Measurements from ENCODE around the gene STAP1. TPM values are rescaled to one million over a fixed set of nuclear protein-coding genes. Genes with fewer than 3 reads are reported as not detected.

Gene STAP1, protein sequence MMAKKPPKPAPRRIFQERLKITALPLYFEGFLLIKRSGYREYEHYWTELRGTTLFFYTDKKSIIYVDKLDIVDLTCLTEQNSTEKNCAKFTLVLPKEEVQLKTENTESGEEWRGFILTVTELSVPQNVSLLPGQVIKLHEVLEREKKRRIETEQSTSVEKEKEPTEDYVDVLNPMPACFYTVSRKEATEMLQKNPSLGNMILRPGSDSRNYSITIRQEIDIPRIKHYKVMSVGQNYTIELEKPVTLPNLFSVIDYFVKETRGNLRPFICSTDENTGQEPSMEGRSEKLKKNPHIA
- not detected for total RNA-seq

DNA sequence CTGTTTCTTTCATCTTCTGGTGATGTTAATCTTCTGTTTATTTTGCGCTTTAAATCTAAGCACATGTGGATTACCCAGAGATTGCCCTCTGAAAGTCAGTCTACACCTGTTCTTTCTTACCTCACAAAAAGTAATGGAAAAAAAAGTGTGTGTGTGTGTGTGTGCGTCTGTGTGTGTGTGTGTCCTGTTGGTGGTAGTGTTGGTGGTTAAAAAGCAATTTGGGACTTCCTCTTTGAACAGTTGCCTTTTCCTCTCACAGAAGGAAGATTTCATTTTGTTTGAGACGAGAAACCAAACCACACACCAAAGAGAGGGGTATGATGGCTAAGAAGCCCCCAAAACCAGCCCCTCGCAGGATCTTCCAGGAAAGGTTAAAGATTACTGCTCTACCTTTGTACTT lies at the start of gene STAP1:
STAP1 (plus strand) TSS at position 235 of the 400 bp plus-strand sequence; CDS start at position 318, 83 bp downstream.
- no peak within 1 kb of the TSS for H3K4me3 ChIP-seq (ENCODE audit: low read depth, poor library complexity, severe bottlenecking)
- intact Hi-C loops (cut with DNase I; ENCODE audit: low total_unique reads), result no loop called here
- TF ChIP-seq, protein P1, sequence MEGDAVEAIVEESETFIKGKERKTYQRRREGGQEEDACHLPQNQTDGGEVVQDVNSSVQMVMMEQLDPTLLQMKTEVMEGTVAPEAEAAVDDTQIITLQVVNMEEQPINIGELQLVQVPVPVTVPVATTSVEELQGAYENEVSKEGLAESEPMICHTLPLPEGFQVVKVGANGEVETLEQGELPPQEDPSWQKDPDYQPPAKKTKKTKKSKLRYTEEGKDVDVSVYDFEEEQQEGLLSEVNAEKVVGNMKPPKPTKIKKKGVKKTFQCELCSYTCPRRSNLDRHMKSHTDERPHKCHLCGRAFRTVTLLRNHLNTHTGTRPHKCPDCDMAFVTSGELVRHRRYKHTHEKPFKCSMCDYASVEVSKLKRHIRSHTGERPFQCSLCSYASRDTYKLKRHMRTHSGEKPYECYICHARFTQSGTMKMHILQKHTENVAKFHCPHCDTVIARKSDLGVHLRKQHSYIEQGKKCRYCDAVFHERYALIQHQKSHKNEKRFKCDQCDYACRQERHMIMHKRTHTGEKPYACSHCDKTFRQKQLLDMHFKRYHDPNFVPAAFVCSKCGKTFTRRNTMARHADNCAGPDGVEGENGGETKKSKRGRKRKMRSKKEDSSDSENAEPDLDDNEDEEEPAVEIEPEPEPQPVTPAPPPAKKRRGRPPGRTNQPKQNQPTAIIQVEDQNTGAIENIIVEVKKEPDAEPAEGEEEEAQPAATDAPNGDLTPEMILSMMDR (IDR thresholded peaks at IDR 0.05), result no peak
- TF ChIP-seq POLR2A (IDR thresholded peaks at IDR 0.05), result no peak
- WGBS, 2 donors, result 77 to 80% methylated on average over 4 of the region's 4 CpGs
- DNase-seq (ENCODE audit: low spot score in 2 of 2), result no peak

DNA sequence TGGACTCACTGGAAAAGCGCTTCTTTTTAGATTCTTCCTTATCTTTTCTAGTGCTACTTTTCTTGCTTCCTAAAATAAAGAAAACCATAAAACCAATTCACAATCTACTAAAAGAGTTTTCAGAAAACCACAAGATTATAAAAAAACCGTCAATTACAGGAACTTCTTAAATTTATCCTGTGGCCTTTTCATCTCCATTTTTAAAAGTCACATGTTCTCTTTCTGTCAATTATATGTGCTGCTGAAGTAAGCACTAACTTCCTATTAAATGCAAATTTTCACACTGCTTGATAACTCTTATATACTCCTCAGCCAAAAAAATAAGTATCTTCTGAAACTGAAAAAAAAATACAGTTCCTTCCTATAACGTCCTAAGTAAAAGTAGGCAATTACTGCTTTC lies 46.0 kb upstream of the STAP1 start:
- DNase-seq (ENCODE audit: low spot score in 2 of 2), result no peak

DNA sequence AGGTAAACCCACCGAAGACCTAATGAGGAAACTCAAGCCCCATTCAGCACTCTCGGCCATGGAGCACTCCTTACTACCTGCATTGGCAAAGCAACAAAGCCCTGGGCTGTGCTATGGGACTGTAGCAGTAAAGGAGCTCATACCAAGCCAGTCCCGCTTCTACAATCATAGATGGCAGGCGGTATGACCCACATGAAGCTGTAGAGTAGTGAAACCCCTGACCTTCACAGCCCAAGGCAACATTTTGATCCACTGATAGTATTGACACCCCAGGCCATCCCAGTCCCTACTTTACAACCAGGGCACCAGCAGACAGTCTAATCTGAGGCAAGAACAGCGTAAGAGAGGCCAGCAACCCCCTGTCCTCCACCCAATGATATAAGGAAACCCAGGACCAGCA lies 38.4 kb upstream of the STAP1 start:
- TF ChIP-seq POLR2A (IDR thresholded peaks at IDR 0.05), result no peak
- TF ChIP-seq, protein P1 (IDR thresholded peaks at IDR 0.05), result no peak
- H3K4me3 ChIP-seq (ENCODE audit: low read depth, poor library complexity, severe bottlenecking), result no peak overlapping the region
- 96 to 97% methylated on average over 5 of the region's 5 CpGs for WGBS, 2 donors
- intact Hi-C loops (cut with DNase I; ENCODE audit: low total_unique reads), result no loop called here
- DNase-seq (ENCODE audit: low spot score in 2 of 2), result no peak

More for the DNA sequence above, 46.0 kb upstream of the STAP1 start:
- WGBS, 2 donors, result 77 to 82% methylated on average over 3 of the region's 3 CpGs
- TF ChIP-seq, protein P1 (IDR thresholded peaks at IDR 0.05), result no peak
- no peak for TF ChIP-seq POLR2A (IDR thresholded peaks at IDR 0.05)
- intact Hi-C loops (cut with DNase I; ENCODE audit: low total_unique reads), result no loop called here
- H3K4me3 ChIP-seq (ENCODE audit: low read depth, poor library complexity, severe bottlenecking), result no peak overlapping the region

DNA sequence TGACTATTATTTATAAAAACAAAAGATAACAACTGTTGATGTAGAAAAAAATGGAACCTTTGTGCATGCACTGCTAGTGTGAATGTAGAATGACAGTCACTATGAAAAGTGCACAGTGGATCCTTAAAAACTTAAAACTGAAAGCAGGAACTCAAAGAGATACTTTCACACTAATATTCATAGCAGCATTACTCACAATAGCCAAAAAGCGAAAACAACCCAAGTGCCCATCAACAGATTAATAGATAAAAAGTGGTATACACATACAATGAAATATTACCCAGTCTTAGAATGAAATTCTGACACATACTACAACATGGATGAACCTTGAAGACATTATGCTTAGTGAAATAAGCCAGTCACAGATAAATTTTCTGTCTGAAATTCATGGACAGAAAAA lies 37.0 kb upstream of the STAP1 start:
- WGBS, 2 donors, result 97 to 98% methylated on average over 1 of the region's 1 CpG
- H3K4me3 ChIP-seq (ENCODE audit: low read depth, poor library complexity, severe bottlenecking), result no peak overlapping the region
- no peak for DNase-seq (ENCODE audit: low spot score in 2 of 2)
- TF ChIP-seq, protein P1 (IDR thresholded peaks at IDR 0.05), result no peak
- TF ChIP-seq POLR2A (IDR thresholded peaks at IDR 0.05), result no peak
- intact Hi-C loops (cut with DNase I; ENCODE audit: low total_unique reads), result no loop called here

DNA sequence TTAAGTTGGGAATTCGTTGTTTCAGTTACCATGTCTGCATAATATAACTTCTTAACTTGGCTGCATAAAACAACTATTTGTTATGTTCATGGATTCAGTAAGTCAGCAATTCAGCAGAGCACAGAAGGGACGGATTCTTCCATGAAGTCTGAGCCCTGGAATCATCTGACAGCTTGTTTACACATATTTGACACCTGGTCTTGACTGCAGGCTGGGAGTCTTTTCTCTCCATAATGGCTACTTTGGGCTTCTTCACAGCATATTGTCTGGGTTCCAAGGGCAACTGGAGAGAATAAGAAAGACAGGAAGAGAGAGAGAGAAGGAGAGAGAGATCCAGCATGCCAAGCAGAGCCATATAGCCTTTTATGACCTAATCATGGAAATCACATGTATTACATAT lies 36.3 kb upstream of the STAP1 start:
- no peak for DNase-seq (ENCODE audit: low spot score in 2 of 2)
- H3K4me3 ChIP-seq (ENCODE audit: low read depth, poor library complexity, severe bottlenecking), result no peak overlapping the region
- WGBS, 2 donors, result 84 to 85% methylated on average over 2 of the region's 2 CpGs
- intact Hi-C loops (cut with DNase I; ENCODE audit: low total_unique reads), result no loop called here
- TF ChIP-seq, protein P1 (IDR thresholded peaks at IDR 0.05), result no peak
- TF ChIP-seq POLR2A (IDR thresholded peaks at IDR 0.05), result no peak

Measured in lower leg skin (tissue), 4 donors.